Caco-2 (cell line): Measurements from ENCODE around the gene NDFIP1. TPM values are rescaled to one million over a fixed set of nuclear protein-coding genes. Genes with fewer than 3 reads are reported as not detected.

Source experiments
- BruUV-seq: library from RNA; stranded (reverse); fragments of 400-500 nt; replicated peaks from 2 replicates; lab custom pipeline; 2021; lab: Mats Ljungman, UMichigan
- CTCF ChIA-PET: fragments of 300-600 bp; sonication (Branson Sonifier 250); formaldehyde crosslinking; loops from one replicate; lab custom pipeline; 2022; ENCODE audit warnings: antibody characterized with exemption; lab: Charles Lee
- POLR2A ChIA-PET: fragments of 300-600 bp; sonication (Branson Sonifier 250); formaldehyde crosslinking; loops from one replicate; lab custom pipeline; 2022; ENCODE audit warnings: antibody characterized with exemption; lab: Charles Lee
- DNase-seq, 2 experiments: peaks; one replicate each; pipeline versions ENCODE4 v3.0.0 to v3.0.0-alpha.2; 2020 to 2022
- H3K27me3 ChIP-seq: replicated peaks from 2 replicates; pipeline ENCODE4 v1.6.0; 2011; ENCODE audit warnings: low read length; ENCODE audit not compliant: control insufficient read depth, insufficient read depth
- H3K36me3 ChIP-seq: 2 replicates; pipeline ENCODE4 v1.5.1; 2011; ENCODE audit warnings: low read length; ENCODE audit not compliant: control insufficient read depth, insufficient read depth
- H3K4me1 ChIP-seq: fragments of 250-450 bp; sonication (Bioruptor Pico); 2 replicates; pipeline ENCODE4 v1.5.1; 2020; ENCODE audit warnings: mild to moderate bottlenecking
- H3K4me3 ChIP-seq: 2 replicates; pipeline ENCODE4 v1.5.1; 2011; ENCODE audit warnings: low read depth, mild to moderate bottlenecking, control low read depth, low read length
- H3K9me3 ChIP-seq: fragments of 250-450 bp; sonication (Bioruptor Pico); 2 replicates; pipeline ENCODE4 v1.5.1; 2020; ENCODE audit warnings: mild to moderate bottlenecking, moderate library complexity
- H3K27ac Mint-ChIP-seq: one replicate; pipeline ENCODE4 v1.8.0; 2022; ENCODE audit warnings: mixed read lengths; ENCODE audit not compliant: unreplicated experiment
- H3K27me3 Mint-ChIP-seq: one replicate; pipeline ENCODE4 v1.8.0; 2022; ENCODE audit warnings: mixed read lengths; ENCODE audit not compliant: insufficient read depth, unreplicated experiment
- H3K36me3 Mint-ChIP-seq: one replicate; pipeline ENCODE4 v1.8.0; 2022; ENCODE audit warnings: mild to moderate bottlenecking, mixed read lengths; ENCODE audit not compliant: insufficient read depth, unreplicated experiment
- H3K4me1 Mint-ChIP-seq: one replicate; pipeline ENCODE4 v1.8.0; 2022; ENCODE audit warnings: low read depth, mixed read lengths; ENCODE audit not compliant: unreplicated experiment
- H3K4me3 Mint-ChIP-seq: one replicate; pipeline ENCODE4 v1.8.0; 2022; ENCODE audit warnings: mild to moderate bottlenecking, moderate library complexity, mixed read lengths; ENCODE audit not compliant: unreplicated experiment
- H3K9me3 Mint-ChIP-seq: one replicate; pipeline ENCODE4 v1.8.0; 2022; ENCODE audit warnings: mixed read lengths; ENCODE audit not compliant: unreplicated experiment
- intact Hi-C: fragments of 100-400 bp; cut with micrococcal nuclease; formaldehyde crosslinking; loops from one replicate; pipeline ENCODE4 v1.10.0; 2022; ENCODE audit not compliant: unreplicated experiment
- total RNA-seq: library from RNA; stranded (reverse); gene quantifications from 2 replicates; pipeline ENCODE4 v1.2.3, GENCODE V29; 2022
- TF ChIP-seq, protein P1 (sequence below), 2 experiments: fragments of 200-600 bp in 1 of 2; IDR thresholded peaks; 1 replicate in 1 of 2; 2 replicates in 1 of 2; pipeline versions ENCODE4 v1.5.1 to v1.8.0; 2011 to 2022; ENCODE audit warnings: antibody characterized with exemption in 1 of 2, control low read depth in 1 of 2, inconsistent platforms in 1 of 2, low read depth in 1 of 2, low read length in 1 of 2, mild to moderate bottlenecking in 1 of 2, moderate library complexity in 1 of 2; ENCODE audit not compliant: insufficient read depth in 1 of 2, severe bottlenecking in 1 of 2, unreplicated experiment in 1 of 2

NDFIP1 gene
- total RNA-seq, 1 experiment from 2014 or later, result 51.6 TPM

DNA sequence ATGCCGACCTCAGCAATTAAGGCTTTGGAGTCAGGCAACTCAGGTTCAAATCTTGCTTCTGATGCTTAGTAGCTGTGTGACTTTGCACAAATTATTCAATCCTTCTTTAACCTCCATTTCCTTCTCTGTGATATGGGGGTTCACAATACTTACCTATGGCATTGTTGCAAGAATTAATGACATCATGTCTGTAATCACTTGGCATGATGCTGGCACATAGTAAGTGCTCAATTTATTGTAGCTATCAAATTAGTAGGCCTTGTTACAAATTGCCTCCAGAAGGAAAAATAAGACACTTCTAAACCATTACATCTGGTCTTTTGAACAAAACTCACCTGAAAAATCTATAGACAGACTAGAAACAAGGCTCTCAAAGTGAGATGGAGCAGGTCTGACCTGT is 29.9 kb upstream of the NDFIP1 start:
- TF ChIP-seq, protein P1, sequence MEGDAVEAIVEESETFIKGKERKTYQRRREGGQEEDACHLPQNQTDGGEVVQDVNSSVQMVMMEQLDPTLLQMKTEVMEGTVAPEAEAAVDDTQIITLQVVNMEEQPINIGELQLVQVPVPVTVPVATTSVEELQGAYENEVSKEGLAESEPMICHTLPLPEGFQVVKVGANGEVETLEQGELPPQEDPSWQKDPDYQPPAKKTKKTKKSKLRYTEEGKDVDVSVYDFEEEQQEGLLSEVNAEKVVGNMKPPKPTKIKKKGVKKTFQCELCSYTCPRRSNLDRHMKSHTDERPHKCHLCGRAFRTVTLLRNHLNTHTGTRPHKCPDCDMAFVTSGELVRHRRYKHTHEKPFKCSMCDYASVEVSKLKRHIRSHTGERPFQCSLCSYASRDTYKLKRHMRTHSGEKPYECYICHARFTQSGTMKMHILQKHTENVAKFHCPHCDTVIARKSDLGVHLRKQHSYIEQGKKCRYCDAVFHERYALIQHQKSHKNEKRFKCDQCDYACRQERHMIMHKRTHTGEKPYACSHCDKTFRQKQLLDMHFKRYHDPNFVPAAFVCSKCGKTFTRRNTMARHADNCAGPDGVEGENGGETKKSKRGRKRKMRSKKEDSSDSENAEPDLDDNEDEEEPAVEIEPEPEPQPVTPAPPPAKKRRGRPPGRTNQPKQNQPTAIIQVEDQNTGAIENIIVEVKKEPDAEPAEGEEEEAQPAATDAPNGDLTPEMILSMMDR (IDR thresholded peaks at IDR 0.05; ENCODE audit: insufficient read depth in 1 of 2, low read depth in 1 of 2, low read length in 1 of 2, severe bottlenecking in 1 of 2, unreplicated experiment in 1 of 2), result no peak
- BruUV-seq, result no TSS peak
- H3K36me3 ChIP-seq, result no peaks in the 10 kb centered on the region
- Mint-ChIP-seq H3K4me3 (no peak overlapping the region), H3K9me3 (no peaks in the 10 kb centered on the region), H3K4me1 (peaks cover 7% of the 10 kb centered on the region), H3K27me3 (no peaks in the 10 kb centered on the region), H3K36me3 (peaks cover 5% of the 10 kb centered on the region), H3K27ac (no peak overlapping the region)
- ChIA-PET POLR2A (interaction anchor here (0.5 kb wide), 1 partner anchor 321 kb away, joined by 3 read pairs; no protein-coding TSS in a partner anchor), CTCF (no interaction called here)
- no peaks in the 10 kb centered on the region for H3K9me3 ChIP-seq
- no peak overlapping the region for H3K4me3 ChIP-seq
- DNase-seq, result no peak
- intact Hi-C loops, result no loop called here
- no peaks in the 10 kb centered on the region for H3K27me3 ChIP-seq
- H3K4me1 ChIP-seq, result peaks cover 11% of the 10 kb centered on the region; the same call in 1 of the 2 replicates

DNA sequence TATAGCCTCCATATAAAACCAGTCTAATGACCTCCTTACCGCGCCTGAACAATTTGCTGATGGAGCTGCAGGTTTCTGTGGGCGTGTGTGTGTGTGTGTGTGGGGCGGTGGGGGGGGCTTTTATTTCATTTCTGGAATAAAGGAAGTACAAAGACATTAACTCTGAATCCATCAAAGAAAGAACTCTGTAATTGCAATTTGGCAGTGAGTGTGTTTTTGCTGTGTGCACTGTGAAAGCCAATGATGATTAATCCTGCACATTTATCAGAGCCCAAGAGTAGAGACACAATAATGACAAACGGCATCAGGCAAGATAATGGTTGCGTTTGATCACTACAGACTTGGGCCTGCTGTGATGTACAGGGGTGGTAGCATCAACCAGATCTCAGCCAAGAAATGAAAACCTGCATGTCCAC is 29.3 kb upstream of the NDFIP1 start:
- no TSS peak for BruUV-seq
- Mint-ChIP-seq H3K9me3 (no peaks in the 10 kb centered on the region), H3K27ac (no peak overlapping the region), H3K4me1 (peaks cover 7% of the 10 kb centered on the region), H3K4me3 (no peak overlapping the region), H3K36me3 (peaks cover 3% of the 10 kb centered on the region), H3K27me3 (no peaks in the 10 kb centered on the region)
- Histone ChIP-seq H3K4me3 (no peak overlapping the region), H3K4me1 (peaks cover 8% of the 10 kb centered on the region; the same call in 1 of the 2 replicates), H3K9me3 (no peaks in the 10 kb centered on the region), H3K36me3 (no peaks in the 10 kb centered on the region), H3K27me3 (no peaks in the 10 kb centered on the region)
- TF ChIP-seq, protein P1 (IDR thresholded peaks at IDR 0.05; ENCODE audit: insufficient read depth in 1 of 2, low read depth in 1 of 2, low read length in 1 of 2, severe bottlenecking in 1 of 2, unreplicated experiment in 1 of 2), result no peak
- DNase-seq, result no peak
- ChIA-PET POLR2A (interaction anchor here (0.5 kb wide), 1 partner anchor 321 kb away, joined by 3 read pairs; no protein-coding TSS in a partner anchor), CTCF (no interaction called here)
- intact Hi-C loops, result no loop called here

DNA sequence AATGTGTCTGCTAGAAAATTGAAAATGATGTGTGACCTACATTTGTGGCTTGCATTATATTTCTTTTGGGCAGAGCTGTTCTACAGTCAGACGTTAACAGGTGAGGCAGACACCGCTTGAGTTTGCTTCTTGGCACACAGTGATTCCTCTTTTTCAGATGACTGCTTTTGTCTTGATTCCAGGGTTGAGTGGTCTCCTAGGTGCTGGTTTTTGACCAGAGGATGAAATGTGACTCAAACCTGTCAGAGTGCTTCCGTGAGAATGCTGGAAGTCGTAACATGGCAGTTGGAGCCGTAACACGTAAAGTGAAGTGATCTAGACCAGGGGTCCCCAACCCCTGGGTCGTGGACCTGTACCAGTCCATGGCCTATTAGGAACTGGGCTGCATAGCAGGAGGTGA is 28.3 kb upstream of the NDFIP1 start:
- no TSS peak for BruUV-seq
- no peaks in the 10 kb centered on the region for H3K9me3 Mint-ChIP-seq
- TF ChIP-seq, protein P1 (IDR thresholded peaks at IDR 0.05; ENCODE audit: insufficient read depth in 1 of 2, low read depth in 1 of 2, low read length in 1 of 2, severe bottlenecking in 1 of 2, unreplicated experiment in 1 of 2), result no peak
- Histone ChIP-seq H3K36me3 (no peaks in the 10 kb centered on the region), H3K4me3 (no peak overlapping the region), H3K27me3 (no peaks in the 10 kb centered on the region), H3K4me1 (peaks cover 8% of the 10 kb centered on the region; the same call in 1 of the 2 replicates), H3K9me3 (no peaks in the 10 kb centered on the region)
- H3K27ac Mint-ChIP-seq, result no peak overlapping the region
- DNase-seq, result no peak
- CTCF ChIA-PET, result no interaction called here
- intact Hi-C loops, result no loop called here
- H3K4me3 Mint-ChIP-seq, result no peak overlapping the region
- no peaks in the 10 kb centered on the region for H3K36me3 Mint-ChIP-seq
- H3K4me1 Mint-ChIP-seq, result peaks cover 7% of the 10 kb centered on the region
- POLR2A ChIA-PET, result no interaction called here
- no peaks in the 10 kb centered on the region for H3K27me3 Mint-ChIP-seq
